Measurements from ENCODE around the gene RPS19.

RPS19 gene

GRCh38 chr19:41883463-41883820, 23.4 kb downstream of the RPS19 start:
- Histone ChIP-seq H3K4me2 (ENCODE audit: low read depth, low read length) (peak overlapping the region; percentile 85), H4K20me1 (ENCODE audit: insufficient read depth, low read length) (no peaks in the 10 kb centered on the region), H3K9me3 (replicated peaks; ENCODE audit: insufficient read depth, low read length) (no peaks in the 10 kb centered on the region), H3K9me2 (replicated peaks; ENCODE audit: insufficient read depth, low read length) (no peaks in the 10 kb centered on the region), H2AFZ (ENCODE audit: low read length) (peak overlapping the region; percentile 73), H3K9ac (ENCODE audit: low read length) (peak overlapping the region; percentile 85), H3F3A (ENCODE audit: insufficient read depth, low read length) (peaks cover 14% of the 10 kb centered on the region), H3K27me3 (replicated peaks; ENCODE audit: insufficient read depth, low read length) (no peaks in the 10 kb centered on the region), H3K4me1 (ENCODE audit: low read length) (peaks cover 17% of the 10 kb centered on the region), H3K36me3 (replicated peaks; ENCODE audit: insufficient read depth, low read length) (no peaks in the 10 kb centered on the region), H3K27ac (ENCODE audit: low read length) (peak overlapping the region; percentile 50; the same call in 1 of the 2 replicates), H3K79me2 (ENCODE audit: low read length) (peaks cover 43% of the 10 kb centered on the region), H3K4me3 (ENCODE audit: low read length) (peak overlapping the region; percentile 90)
- no peak for DNase-seq
- no peak for TF ChIP-seq CTCF (IDR thresholded peaks at IDR 0.05; ENCODE audit: low read length)
- TF ChIP-seq EZH2phosphoT487 (IDR thresholded peaks at IDR 0.05; ENCODE audit: low read length) = no peak
- TF ChIP-seq EZH2 (optimal IDR thresholded peaks at IDR 0.05; ENCODE audit: low read depth, low read length) = no peak

GRCh38 chr19:41883821-41884733, 24.0 kb downstream of the RPS19 start:
- Histone ChIP-seq H3K9ac (ENCODE audit: low read length) (peak overlapping the region; percentile 85), H3K79me2 (ENCODE audit: low read length) (peaks cover 43% of the 10 kb centered on the region), H3K9me3 (replicated peaks; ENCODE audit: insufficient read depth, low read length) (no peaks in the 10 kb centered on the region), H4K20me1 (ENCODE audit: insufficient read depth, low read length) (no peaks in the 10 kb centered on the region), H3K27ac (ENCODE audit: low read length) (peak overlapping the region; percentile 50; the same call in 1 of the 2 replicates), H3F3A (ENCODE audit: insufficient read depth, low read length) (peaks cover 14% of the 10 kb centered on the region), H3K4me2 (ENCODE audit: low read depth, low read length) (peak overlapping the region; percentile 85), H2AFZ (ENCODE audit: low read length) (peak overlapping the region; percentile 74), H3K27me3 (replicated peaks; ENCODE audit: insufficient read depth, low read length) (no peaks in the 10 kb centered on the region), H3K36me3 (replicated peaks; ENCODE audit: insufficient read depth, low read length) (no peaks in the 10 kb centered on the region), H3K4me3 (ENCODE audit: low read length) (peak overlapping the region; percentile 90), H3K4me1 (ENCODE audit: low read length) (peaks cover 17% of the 10 kb centered on the region), H3K9me2 (replicated peaks; ENCODE audit: insufficient read depth, low read length) (no peaks in the 10 kb centered on the region)
- DNase-seq = peak; percentile 98
- TF ChIP-seq EZH2 (optimal IDR thresholded peaks at IDR 0.05; ENCODE audit: low read depth, low read length) = no peak
- no peak for TF ChIP-seq CTCF (IDR thresholded peaks at IDR 0.05; ENCODE audit: low read length)
- no peak for TF ChIP-seq EZH2phosphoT487 (IDR thresholded peaks at IDR 0.05; ENCODE audit: low read length)

- no peak overlapping the region for H3K9ac ChIP-seq (ENCODE audit: low read length)
- no peak overlapping the region for H3K27ac ChIP-seq (ENCODE audit: low read length)
- H4K20me1 ChIP-seq (ENCODE audit: insufficient read depth, low read length) = no peaks in the 10 kb centered on the region
- peaks cover 43% of the 10 kb centered on the region for H3K79me2 ChIP-seq (ENCODE audit: low read length)
- H2AFZ ChIP-seq (ENCODE audit: low read length) = no peak overlapping the region
- H3K27me3 ChIP-seq (replicated peaks; ENCODE audit: insufficient read depth, low read length) = no peaks in the 10 kb centered on the region
- TF ChIP-seq EZH2 (optimal IDR thresholded peaks at IDR 0.05; ENCODE audit: low read depth, low read length) = no peak
- TF ChIP-seq EZH2phosphoT487 (IDR thresholded peaks at IDR 0.05; ENCODE audit: low read length) = no peak
- TF ChIP-seq CTCF (IDR thresholded peaks at IDR 0.05; ENCODE audit: low read length) = no peak
- peaks cover 14% of the 10 kb centered on the region for H3F3A ChIP-seq (ENCODE audit: insufficient read depth, low read length)
- no peak for DNase-seq
- no peaks in the 10 kb centered on the region for H3K9me2 ChIP-seq (replicated peaks; ENCODE audit: insufficient read depth, low read length)
- H3K36me3 ChIP-seq (replicated peaks; ENCODE audit: insufficient read depth, low read length) = no peaks in the 10 kb centered on the region
- H3K4me1 ChIP-seq (ENCODE audit: low read length) = peaks cover 17% of the 10 kb centered on the region
- H3K9me3 ChIP-seq (replicated peaks; ENCODE audit: insufficient read depth, low read length) = no peaks in the 10 kb centered on the region
- no peak overlapping the region for H3K4me3 ChIP-seq (ENCODE audit: low read length)
- no peak overlapping the region for H3K4me2 ChIP-seq (ENCODE audit: low read depth, low read length)
Observed at GRCh38 chr19:41886761-41887710, 27.0 kb downstream of the RPS19 start.

All from MM.1S (cell line).